Left ventricle myocardium superior (tissue), 1 donor: ENCODE data around the gene TULP1. TPM values are rescaled to one million over a fixed set of nuclear protein-coding genes. Genes with fewer than 3 reads are reported as not detected.
"Not testable (repeated sequence)": the region's sequence is repeated elsewhere in the genome, so short reads cannot be mapped to it uniquely, and the experiment has no call there.

Experiments
- ATAC-seq: fragments of 200-7000 bp; cut with Tn5 transposase; one replicate; pipeline ENCODE4 v1.9.1; 2020; ENCODE audit warnings: mild to moderate bottlenecking, moderate library complexity
- DNase-seq: peaks from one replicate; pipeline ENCODE4 v3.0.0-alpha.2; 2020
- intact Hi-C: fragments of 100-400 bp; cut with micrococcal nuclease; formaldehyde crosslinking; loops from one replicate; pipeline ENCODE4 v1.11.0; 2022
- total RNA-seq: library from RNA; stranded (reverse); fragmentation: NEBNext Ultra II Directional; extraction: Animal tissue kit (Norgen Biotek cat#: 25700); gene quantifications from one replicate; pipeline ENCODE4 v1.2.1, GENCODE V29; 2021
- donor health status: DM: no; HTN: yes; CAD: no; lungs with severe emphysema.

The TULP1 gene
- total RNA-seq, 1 donor from 2014 or later, result not detected

DNA sequence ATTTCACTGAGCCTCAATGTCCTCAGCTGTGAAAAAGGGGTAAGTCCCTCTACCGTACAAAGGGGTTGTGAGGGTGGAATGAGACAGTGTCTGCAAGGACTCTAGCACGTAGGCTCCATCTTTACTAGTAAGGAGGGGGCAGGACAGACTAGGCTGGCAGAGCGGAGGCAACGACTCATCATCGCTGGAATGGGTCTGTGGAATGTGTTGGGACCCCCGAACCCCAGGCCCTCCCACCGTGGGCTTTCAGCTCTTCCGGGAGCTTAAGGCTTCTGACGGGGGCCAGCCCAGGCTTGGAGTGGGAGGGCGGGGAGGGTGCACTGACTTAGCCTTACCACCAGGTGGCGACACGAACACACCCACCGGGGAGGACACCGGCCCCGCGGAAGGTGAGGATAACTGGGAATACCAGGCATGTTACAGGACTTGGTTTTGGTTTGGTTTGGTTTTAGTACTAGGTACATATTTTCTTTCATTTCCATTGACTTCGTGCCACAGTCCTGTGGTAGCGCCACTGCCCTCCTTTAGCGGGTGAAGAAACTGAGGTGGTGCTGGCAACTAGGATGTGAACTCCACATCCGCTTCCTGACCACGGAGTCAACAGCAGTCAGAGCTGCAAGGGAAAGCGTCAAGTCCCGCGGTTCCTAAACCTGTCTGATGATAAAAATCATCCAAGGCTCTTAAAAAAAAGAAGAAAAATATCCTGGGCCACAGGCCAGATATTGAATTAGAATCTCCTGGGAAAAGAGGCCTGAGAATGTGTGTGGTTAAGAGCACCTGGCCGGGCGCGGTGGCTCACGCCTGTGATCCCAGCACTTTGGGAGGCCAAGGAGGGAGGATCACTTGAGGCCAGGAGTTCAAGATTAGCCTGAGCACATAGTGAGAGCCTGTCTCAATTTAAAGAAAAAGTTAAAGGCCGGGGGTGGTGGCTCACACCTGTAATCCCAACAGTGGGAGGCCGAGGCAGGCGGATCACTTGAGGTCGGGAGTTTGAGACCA, 10.3 kb upstream of the TULP1 start:
- ATAC-seq (peak; percentile 95), DNase-seq (peak; percentile 83)
- intact Hi-C loops, result loop anchor here (2.0 to 5.0 kb wide), 2 partner anchors 59 to 214 kb away; partner anchors contain the start of gene ARMC12

- intact Hi-C loops, result loop anchor here (2.0 to 5.0 kb wide), 2 partner anchors 60 to 215 kb away; partner anchors contain the start of gene ARMC12
- no peak for ATAC-seq
Measured at GRCh38 chr6:35522151-35522550, 9.5 kb upstream of the TULP1 start.

DNA sequence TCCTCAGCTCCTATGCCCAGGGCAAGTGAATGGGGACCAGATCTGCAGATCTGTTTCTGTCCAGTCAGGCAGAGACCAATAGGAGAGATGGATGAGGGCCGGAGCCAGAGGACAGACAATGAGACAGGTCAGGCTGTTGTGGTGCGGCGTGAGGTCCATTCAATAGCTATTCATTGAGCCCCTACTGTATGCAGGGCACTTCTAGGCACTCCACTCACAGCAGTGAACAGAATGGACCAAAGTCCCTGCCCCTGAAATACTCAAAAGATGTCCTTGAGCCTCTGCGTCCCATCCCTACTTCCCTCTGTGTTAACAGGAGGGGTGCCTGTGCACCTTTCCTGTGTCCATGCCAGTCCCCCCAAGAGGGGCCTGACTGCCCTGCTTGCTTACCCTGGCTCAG, 8.5 kb upstream of the TULP1 start:
- ATAC-seq, result no peak
- intact Hi-C loops, result loop anchor here (5.0 kb wide), 1 partner anchor 61 kb away; no protein-coding TSS in a partner anchor
- no peak for DNase-seq

More at GRCh38 chr6:35522151-35522550, 9.5 kb upstream of the TULP1 start:
- DNase-seq, result no peak

- intact Hi-C loops, result loop anchor here (5.0 kb wide), 1 partner anchor 63 kb away; no protein-coding TSS in a partner anchor
- ATAC-seq (no peak), DNase-seq (no peak)
Measured at GRCh38 chr6:35519313-35520015, 6.8 kb upstream of the TULP1 start.

GRCh38 chr6:35518566-35519312, 6.0 kb upstream of the TULP1 start:
- intact Hi-C loops, result no loop called here
- DNase-seq, result no peak
- no peak for ATAC-seq

GRCh38 chr6:35517978-35518377, 5.3 kb upstream of the TULP1 start:
- DNase-seq, ATAC-seq, intact Hi-C loops: not testable (repeated sequence)

DNA sequence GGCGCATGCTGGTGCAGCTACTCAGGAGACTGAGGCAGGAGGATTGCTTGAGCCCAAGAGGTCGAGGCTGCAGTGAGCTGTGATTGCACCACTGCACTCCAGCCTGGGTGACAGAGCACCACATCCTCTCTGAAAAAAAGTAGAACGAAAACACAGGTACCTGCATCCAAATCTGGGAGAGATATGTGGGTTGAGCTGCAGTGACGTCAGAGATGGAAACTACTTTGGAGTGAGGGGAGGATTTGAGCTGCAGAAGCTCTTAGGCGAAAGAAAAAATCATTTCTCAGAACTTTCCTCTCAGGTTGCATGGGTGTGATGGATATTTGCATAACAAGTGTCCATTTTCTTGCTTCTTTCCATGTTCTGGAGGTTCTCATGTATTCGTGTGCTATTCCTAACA, 4.0 kb upstream of the TULP1 start:
- ATAC-seq (no peak), DNase-seq (no peak)
- intact Hi-C loops, result no loop called here

- DNase-seq, ATAC-seq, intact Hi-C loops: not testable (repeated sequence)
Measured at GRCh38 chr6:35515939-35516338, 3.2 kb upstream of the TULP1 start.

DNA sequence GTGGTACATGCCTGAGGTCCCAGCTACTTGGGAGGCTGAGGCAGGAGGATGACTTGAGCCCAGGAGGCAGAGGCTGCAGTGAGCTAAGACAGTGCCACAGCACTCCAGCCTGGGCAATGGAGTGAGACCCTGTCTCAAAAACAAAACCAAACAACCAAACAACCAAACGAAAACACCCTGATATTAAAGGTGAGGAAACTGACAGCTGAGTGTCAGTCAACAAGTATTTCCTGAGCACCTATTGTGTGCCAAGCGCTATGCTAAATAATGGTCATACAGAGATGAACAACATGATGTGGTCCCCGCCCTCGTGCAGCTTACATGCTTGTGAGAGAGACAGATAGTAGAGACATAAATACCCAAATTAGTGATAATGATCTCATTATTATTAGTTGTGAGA, 1.9 kb upstream of the TULP1 start:
- ATAC-seq (no peak), DNase-seq (no peak)
- intact Hi-C loops, result no loop called here

DNA sequence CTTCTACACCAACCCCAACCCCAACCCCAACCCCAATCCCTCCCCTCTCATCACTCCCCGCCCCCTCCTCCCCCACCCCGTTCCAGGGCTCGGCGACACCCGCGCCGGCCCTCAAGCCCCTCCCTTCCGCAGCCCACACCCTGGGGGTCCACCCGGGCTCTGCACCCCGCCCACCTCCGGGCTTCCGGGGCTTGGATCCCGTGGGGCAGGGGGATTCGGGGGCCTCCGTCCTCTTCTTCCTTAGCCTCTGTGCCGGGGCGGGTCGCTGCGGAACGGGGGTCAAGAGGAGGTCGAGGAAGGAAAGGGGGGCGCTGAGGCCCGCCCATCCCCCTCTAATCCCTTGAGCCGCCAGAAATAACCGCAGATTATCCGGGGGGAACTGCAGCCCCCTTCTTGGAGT, 690 bp downstream of the TULP1 start:
- intact Hi-C loops, result no loop called here
- ATAC-seq, result no peak
- no peak for DNase-seq

GRCh38 chr6:35511562-35511941, 1.1 kb downstream of the TULP1 start:
- peak; percentile 15 for ATAC-seq
- DNase-seq, result no peak
- intact Hi-C loops, result no loop called here

DNA sequence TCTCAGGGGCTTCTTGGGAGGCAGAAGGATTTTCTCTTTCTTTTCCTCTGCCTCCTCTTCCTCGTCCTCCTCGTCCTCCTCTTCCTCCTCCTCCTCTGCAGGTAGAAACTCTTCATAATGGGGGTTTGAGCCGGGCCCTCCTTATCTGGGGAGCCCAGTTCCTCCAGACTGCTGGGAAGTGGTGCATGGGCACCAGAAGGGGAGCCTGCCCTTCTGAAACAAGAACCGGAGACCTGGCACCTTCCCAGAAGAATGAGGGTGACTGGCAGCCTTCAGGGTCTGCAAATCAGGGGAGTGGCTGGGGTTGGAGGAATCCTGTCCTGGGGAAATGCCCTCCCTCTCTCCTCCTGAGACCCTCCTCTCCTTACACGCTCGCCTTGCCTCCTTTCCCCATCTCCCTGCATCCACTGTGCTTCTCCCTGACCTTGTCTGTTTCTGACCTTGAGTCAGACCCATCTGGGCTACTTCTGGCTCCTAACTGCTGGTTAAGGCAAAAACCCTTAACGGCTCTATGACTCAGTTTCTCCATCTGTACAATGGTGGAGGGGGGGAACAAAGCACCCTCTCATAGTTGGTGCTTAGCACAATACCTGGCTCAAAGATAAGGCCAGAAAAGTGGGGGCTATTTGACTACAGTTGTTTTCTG, 1.7 kb downstream of the TULP1 start:
- no peak for DNase-seq
- intact Hi-C loops, result no loop called here
- ATAC-seq, result no peak

GRCh38 chr6:35508542-35508941, 4.2 kb downstream of the TULP1 start:
- intact Hi-C loops, result no loop called here
- DNase-seq (no peak), ATAC-seq (no peak)

- intact Hi-C loops, result no loop called here
- DNase-seq (no peak), ATAC-seq (no peak)
Measured at GRCh38 chr6:35508027-35508426, 4.7 kb downstream of the TULP1 start.

- no peak for DNase-seq
Measured at GRCh38 chr6:35507221-35507620, 5.5 kb downstream of the TULP1 start.

DNA sequence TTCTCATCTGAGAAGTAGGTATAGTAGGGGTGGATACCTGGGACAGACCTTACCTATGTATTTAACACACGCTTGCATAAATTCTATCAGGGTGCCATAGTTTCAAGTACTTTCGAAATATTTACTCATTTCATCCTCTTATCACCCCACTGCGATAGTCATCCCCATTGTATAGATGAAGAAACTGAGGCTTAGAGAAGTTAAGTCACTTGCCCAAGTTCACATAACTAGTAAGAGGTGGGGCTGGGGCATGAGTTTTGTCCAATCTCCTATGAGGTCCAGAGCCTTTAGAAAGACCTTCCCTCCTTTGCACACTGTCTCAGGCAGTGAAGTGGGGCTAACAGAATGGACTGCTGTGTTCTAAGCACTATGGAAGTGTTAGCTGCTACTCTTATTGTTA, 6.2 kb downstream of the TULP1 start:
- no peak for DNase-seq
- ATAC-seq, result no peak
- intact Hi-C loops, result no loop called here

More at GRCh38 chr6:35507221-35507620, 5.5 kb downstream of the TULP1 start:
- intact Hi-C loops, result no loop called here
- no peak for ATAC-seq

GRCh38 chr6:35505999-35506412, 6.7 kb downstream of the TULP1 start:
- ATAC-seq (no peak), DNase-seq (no peak)
- intact Hi-C loops, result no loop called here

GRCh38 chr6:35503534-35503933, 9.2 kb downstream of the TULP1 start:
- ATAC-seq (no peak), DNase-seq (no peak)
- intact Hi-C loops, result no loop called here

DNA sequence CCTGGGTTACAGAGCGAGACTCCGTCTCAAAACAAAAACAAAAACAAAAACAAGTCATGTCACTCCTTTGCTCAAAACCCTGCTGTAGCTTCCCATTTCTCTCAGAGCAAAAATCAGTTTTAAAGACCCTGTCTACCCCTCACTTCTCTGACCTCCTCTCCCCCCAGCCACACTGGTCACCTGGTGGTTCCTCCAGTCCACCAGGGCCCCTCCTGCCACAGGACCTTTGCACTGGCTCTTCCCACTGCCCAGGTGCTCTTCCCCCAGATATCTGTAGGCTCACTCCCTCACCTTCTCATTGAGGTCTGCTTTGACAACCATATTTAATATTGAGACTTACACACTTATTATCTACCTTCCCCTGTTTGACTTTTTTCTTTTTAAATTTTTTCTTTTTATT, 10.9 kb downstream of the TULP1 start:
- intact Hi-C loops, result no loop called here
- DNase-seq (no peak), ATAC-seq (no peak)
